GM19099 (cell line): ENCODE results near the gene WDR47.
A peak's percentile ranks its signal among the peaks of the same experiment; 100 is the strongest.

ENCODE experiments used
- POLR2A ChIP-seq: IDR thresholded peaks from 3 replicates; pipeline ENCODE4 v1.6.1; 2011; ENCODE audit warnings: low read depth; ENCODE audit not compliant: insufficient read length; ENCODE audit errors: extremely low read depth

WDR47 gene

GRCh38 chr1:109041621-109042468 is at the start of gene WDR47:
WDR47 (minus strand) TSS chr1:109042102; CDS start chr1:109023512, 18,590 bp downstream.
- peak; percentile 99 for TF ChIP-seq POLR2A

- TF ChIP-seq POLR2A, result no peak
Observed at GRCh38 chr1:109091078-109091838, 49.4 kb upstream of the WDR47 start.

GRCh38 chr1:109090196-109091077 is 48.5 kb upstream of the WDR47 start, which contains the start of gene TMEM167B:
TMEM167B (plus strand) TSS chr1:109090764; CDS start chr1:109090873, 109 bp downstream.
- peak; percentile 78 for TF ChIP-seq POLR2A

- no peak for TF ChIP-seq POLR2A
Observed at GRCh38 chr1:109089242-109090015, 47.5 kb upstream of the WDR47 start.

GRCh38 chr1:109084563-109085517 is 42.9 kb upstream of the WDR47 start:
- no peak for TF ChIP-seq POLR2A

GRCh38 chr1:109083923-109084322 is 42.0 kb upstream of the WDR47 start:
- no peak for TF ChIP-seq POLR2A

GRCh38 chr1:109083501-109083900 is 41.6 kb upstream of the WDR47 start:
- no peak for TF ChIP-seq POLR2A

- TF ChIP-seq POLR2A, result no peak
Observed at GRCh38 chr1:109080441-109081082, 38.7 kb upstream of the WDR47 start.

- no peak for TF ChIP-seq POLR2A
Observed at GRCh38 chr1:109079240-109079622, 37.3 kb upstream of the WDR47 start.

- no peak for TF ChIP-seq POLR2A
Observed at GRCh38 chr1:109078317-109078716, 36.4 kb upstream of the WDR47 start.

- peak; percentile 96 for TF ChIP-seq POLR2A
Observed at GRCh38 chr1:109075531-109076490, 33.9 kb upstream of the WDR47 start, which contains the start of gene TAF13. TAF13 (minus strand) TSS chr1:109076003; CDS start chr1:109075947, 56 bp downstream.
